GM12864 (cell line): ENCODE results near the gene MIAT.
"Not testable (repeated sequence)": the region's sequence is repeated elsewhere in the genome, so short reads cannot be mapped to it uniquely, and the experiment has no call there.

Source experiments
- DNase-seq: peaks from one replicate; pipeline ENCODE4 v3.0.0-alpha.2; 2011; ENCODE audit warnings: low read depth
- H3K4me3 ChIP-seq: 2 replicates; pipeline ENCODE4 v1.5.1; 2011; ENCODE audit warnings: mild to moderate bottlenecking, low read depth, low read length, control low read depth
- CTCF ChIP-seq: IDR thresholded peaks from 2 replicates; pipeline ENCODE4 v1.5.1; 2011; ENCODE audit warnings: low read depth, mild to moderate bottlenecking, moderate library complexity, low read length, control low read depth, inconsistent platforms; ENCODE audit errors: missing control alignments

MIAT gene

DNA sequence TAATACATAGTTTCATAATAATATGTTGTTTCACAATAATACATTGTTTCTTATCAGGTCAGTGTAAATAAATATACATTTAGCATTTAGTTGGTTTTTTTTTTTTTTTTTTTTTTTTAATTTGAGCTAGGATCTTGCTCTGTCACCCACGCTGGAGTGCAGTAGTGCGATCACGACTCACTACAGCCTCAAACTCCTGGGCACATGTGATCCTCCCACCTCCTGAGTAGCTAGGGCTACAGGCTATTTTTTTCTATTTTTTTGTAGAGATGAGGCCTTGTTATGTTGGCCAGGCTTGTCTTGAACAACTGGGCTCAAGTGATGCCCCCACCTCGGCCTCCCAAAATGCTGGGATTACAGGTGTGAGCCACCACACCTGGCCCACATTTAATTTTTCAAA lies 43.5 kb downstream of the MIAT start:
- DNase-seq = no peak
- no peak overlapping the region for H3K4me3 ChIP-seq
- no peak for TF ChIP-seq CTCF

DNA sequence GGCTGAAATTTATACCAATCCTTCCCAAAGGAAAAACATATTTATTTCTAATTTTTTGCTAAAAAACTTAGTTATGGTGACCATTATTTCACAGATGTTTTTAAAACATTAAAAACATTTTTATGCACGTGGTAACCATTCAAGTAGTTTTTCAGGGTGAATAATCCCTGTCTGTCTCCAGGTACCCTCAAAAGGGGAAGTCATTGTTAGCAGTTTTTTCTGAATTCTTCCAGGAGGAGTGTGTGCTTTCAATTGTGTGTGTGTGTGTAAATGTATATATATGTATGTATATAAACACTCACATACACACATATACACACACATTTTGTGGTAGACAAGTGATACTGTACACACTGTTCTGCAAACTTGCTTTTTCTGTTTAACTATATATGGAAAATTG lies 43.9 kb downstream of the MIAT start:
- no peak overlapping the region for H3K4me3 ChIP-seq
- no peak for DNase-seq

DNA sequence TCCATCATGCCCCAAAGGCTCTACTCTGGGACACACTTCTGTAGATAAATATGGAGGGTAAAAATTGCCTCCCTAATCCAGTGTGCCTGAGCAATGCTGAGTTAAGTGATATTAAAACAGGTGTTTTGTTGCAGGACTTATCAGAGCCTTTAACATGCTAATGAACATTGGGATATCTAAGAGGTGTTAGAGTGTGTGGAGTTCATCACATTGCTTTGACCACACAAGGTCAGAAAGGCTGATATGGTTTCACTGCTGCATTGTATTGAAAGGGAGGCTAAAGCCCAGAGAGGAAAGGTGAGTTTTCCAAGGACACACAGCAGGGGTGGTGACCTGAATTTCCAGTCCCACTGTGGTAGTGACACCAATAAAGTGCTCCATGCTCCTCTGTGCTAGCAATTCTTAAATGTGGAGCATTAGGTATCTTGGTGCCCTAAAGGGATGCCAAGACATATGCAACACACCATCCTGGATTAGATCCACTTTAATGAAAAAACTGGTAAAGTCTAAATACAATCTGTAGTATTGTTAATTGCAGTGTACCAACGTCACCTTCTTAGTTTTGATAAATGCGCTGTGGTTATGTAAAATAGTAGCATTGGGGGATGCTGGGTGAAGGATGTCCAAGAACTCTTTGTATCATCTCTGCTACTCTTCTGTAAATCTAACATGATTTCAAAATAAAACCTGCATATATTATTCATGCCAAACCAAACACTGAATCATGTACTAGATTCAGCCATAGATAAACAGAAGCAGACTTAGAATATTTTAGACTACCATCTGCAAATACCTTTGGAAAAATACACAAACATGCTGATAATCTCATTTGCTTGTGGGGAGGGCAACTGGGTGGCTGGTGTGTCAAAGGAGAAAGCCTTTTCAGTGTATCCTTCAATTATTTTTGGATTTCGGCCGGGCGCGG lies 45.8 kb downstream of the MIAT start:
- no peak for TF ChIP-seq CTCF
- no peak overlapping the region for H3K4me3 ChIP-seq
- DNase-seq = no peak

More for the DNA sequence above, 43.9 kb downstream of the MIAT start:
- TF ChIP-seq CTCF = no peak

GRCh38 chr22:26705379-26705778 lies 48.0 kb downstream of the MIAT start:
- not testable (repeated sequence) for DNase-seq, H3K4me3 ChIP-seq

- TF ChIP-seq CTCF = no peak
- no peak for DNase-seq
- H3K4me3 ChIP-seq = no peak overlapping the region
Measured at GRCh38 chr22:26707090-26707489, 49.7 kb downstream of the MIAT start.

DNA sequence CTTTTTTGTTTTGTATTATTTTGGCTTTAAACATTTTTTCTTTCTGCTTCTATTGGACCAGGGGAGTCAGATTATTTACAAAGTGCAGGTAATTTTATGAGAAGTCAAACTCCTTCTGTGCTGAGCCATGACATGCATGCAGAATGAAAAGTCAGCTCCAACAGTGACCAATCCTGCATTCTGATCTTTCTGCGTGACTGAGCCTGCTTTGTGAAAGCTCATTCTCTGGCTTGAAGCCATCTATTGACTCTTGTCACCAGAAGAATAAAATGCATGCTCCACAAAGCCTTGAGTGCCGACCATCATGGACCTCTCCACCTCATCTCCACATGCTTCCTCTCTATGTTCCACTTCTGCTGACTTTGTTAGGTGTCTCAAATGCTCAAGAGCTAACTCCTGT lies 50.2 kb downstream of the MIAT start:
- H3K4me3 ChIP-seq = no peak overlapping the region
- DNase-seq = no peak
- no peak for TF ChIP-seq CTCF

- no peak for TF ChIP-seq CTCF
- peak; percentile 63 for DNase-seq
- H3K4me3 ChIP-seq = no peak overlapping the region
Measured at GRCh38 chr22:26708256-26709009, 51.0 kb downstream of the MIAT start.
